Osteoblast (primary cell): ENCODE results near the gene MYH10. TPM values are rescaled to one million over a fixed set of nuclear protein-coding genes. Genes with fewer than 3 reads are reported as not detected.

Experiments
- DNase-seq: peaks from one replicate; pipeline ENCODE4 v3.0.0; 2011; ENCODE audit warnings: low spot score, mixed read lengths; ENCODE audit not compliant: insufficient read length; ENCODE audit errors: missing footprints
- H2AFZ ChIP-seq: 2 replicates; pipeline ENCODE4 v1.6.0; 2011; ENCODE audit warnings: mild to moderate bottlenecking, low read length
- H3K27ac ChIP-seq: 2 replicates; pipeline ENCODE4 v1.5.1; 2011; ENCODE audit warnings: mild to moderate bottlenecking, low read depth, low read length, moderate library complexity
- H3K27me3 ChIP-seq: 2 replicates; pipeline ENCODE4 v1.6.0; 2012; ENCODE audit warnings: mild to moderate bottlenecking, control low read depth, inconsistent platforms, low read length, moderate library complexity; ENCODE audit not compliant: insufficient read depth
- H3K36me3 ChIP-seq: 2 replicates; pipeline ENCODE4 v1.5.1; 2011; ENCODE audit warnings: mild to moderate bottlenecking, low read length, control low read depth, moderate library complexity; ENCODE audit not compliant: insufficient read depth
- H3K4me1 ChIP-seq: 2 replicates; pipeline ENCODE4 v1.5.1; 2011; ENCODE audit warnings: mild to moderate bottlenecking, low read length, control low read depth, moderate library complexity; ENCODE audit not compliant: insufficient read depth
- H3K4me2 ChIP-seq: 2 replicates; pipeline ENCODE4 v1.6.0; 2011; ENCODE audit warnings: mild to moderate bottlenecking, low read length; ENCODE audit not compliant: insufficient read depth
- H3K4me3 ChIP-seq: fragments of 200-600 bp; sonication (generic); 3 replicates; pipeline ENCODE4 v1.5.1; 2012; ENCODE audit warnings: mild to moderate bottlenecking, low read length, inconsistent platforms; ENCODE audit not compliant: insufficient read depth
- H3K79me2 ChIP-seq: 2 replicates; pipeline ENCODE4 v1.6.0; 2012; ENCODE audit warnings: mild to moderate bottlenecking, low read length, control low read depth, inconsistent platforms; ENCODE audit not compliant: insufficient read depth
- H3K9me3 ChIP-seq: 2 replicates; pipeline ENCODE4 v1.5.1; 2011; ENCODE audit warnings: low read depth, low read length, control low read depth
- H4K20me1 ChIP-seq: 2 replicates; pipeline ENCODE4 v1.6.0; 2012; ENCODE audit warnings: mild to moderate bottlenecking, low read length, control low read depth; ENCODE audit not compliant: insufficient read depth
- total RNA-seq: library from RNA; depleted of rRNA; stranded (reverse); fragments of >200 nt; gene quantifications from 2 replicates; pipeline ENCODE4 v1.2.3, GENCODE V29; 2012
- TF ChIP-seq, protein P1 (sequence below): IDR thresholded peaks from 2 replicates; pipeline ENCODE4 v1.5.1; 2011; ENCODE audit warnings: mild to moderate bottlenecking, low read depth, low read length, moderate library complexity; ENCODE audit errors: extremely low read depth

MYH10 gene
- total RNA-seq, 1 donor, result 40.9 TPM

DNA sequence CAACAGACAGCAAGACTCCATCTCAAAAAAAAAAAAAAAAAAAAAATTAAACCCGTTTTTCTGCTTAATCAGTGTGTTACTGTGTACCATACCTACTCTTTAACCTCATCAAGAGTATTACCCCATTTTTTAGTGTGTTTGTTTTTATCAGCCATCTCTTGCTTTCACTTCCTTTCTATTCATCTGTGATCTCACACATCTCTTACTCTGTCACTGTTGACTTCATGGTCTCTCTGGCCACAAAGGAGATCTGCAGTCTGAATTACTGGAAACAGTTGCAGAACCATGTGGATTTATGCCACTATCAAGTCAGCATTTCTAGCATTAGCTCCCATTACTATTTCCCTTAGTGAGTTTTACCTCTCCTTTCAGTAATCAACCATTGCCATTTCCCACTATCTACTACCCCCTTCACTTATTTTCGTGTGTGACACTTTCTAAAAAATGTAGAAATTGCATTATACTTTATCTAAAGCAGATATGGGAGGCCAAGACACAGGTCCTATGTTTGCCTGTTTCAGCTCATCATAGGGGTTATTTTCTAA is 174.8 kb downstream of the MYH10 start:
- peaks cover 24% of the 10 kb centered on the region for H4K20me1 ChIP-seq
- H3K9me3 ChIP-seq, result no peaks in the 10 kb centered on the region
- TF ChIP-seq, protein P1, sequence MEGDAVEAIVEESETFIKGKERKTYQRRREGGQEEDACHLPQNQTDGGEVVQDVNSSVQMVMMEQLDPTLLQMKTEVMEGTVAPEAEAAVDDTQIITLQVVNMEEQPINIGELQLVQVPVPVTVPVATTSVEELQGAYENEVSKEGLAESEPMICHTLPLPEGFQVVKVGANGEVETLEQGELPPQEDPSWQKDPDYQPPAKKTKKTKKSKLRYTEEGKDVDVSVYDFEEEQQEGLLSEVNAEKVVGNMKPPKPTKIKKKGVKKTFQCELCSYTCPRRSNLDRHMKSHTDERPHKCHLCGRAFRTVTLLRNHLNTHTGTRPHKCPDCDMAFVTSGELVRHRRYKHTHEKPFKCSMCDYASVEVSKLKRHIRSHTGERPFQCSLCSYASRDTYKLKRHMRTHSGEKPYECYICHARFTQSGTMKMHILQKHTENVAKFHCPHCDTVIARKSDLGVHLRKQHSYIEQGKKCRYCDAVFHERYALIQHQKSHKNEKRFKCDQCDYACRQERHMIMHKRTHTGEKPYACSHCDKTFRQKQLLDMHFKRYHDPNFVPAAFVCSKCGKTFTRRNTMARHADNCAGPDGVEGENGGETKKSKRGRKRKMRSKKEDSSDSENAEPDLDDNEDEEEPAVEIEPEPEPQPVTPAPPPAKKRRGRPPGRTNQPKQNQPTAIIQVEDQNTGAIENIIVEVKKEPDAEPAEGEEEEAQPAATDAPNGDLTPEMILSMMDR, result no peak
- H3K4me2 ChIP-seq, result no peak overlapping the region
- peaks cover 93% of the 10 kb centered on the region for H3K36me3 ChIP-seq
- H3K79me2 ChIP-seq, result peaks cover 77% of the 10 kb centered on the region
- H2AFZ ChIP-seq, result no peak overlapping the region
- no peak for DNase-seq
- no peaks in the 10 kb centered on the region for H3K27me3 ChIP-seq
- no peaks in the 10 kb centered on the region for H3K4me1 ChIP-seq
- no peak overlapping the region for H3K4me3 ChIP-seq
- no peak overlapping the region for H3K27ac ChIP-seq

DNA sequence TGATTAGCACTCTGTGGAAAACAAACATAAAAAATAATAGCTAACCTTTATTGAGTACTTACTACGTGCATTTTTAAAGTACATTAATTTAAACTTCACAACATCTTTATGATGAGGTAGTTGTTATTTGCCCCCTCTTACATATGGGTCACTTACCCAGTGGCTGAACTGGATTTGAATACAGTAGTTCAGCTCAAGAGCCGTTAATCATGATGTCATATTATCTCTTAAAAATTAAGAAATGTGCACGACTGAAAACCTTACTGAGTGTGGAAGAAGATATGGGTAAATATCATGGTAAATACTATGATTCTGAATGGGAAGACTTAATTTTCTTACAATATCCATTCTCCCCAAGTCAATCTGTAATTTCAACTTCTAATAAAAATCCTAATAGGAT is 177.2 kb downstream of the MYH10 start:
- TF ChIP-seq, protein P1, result no peak
- Histone ChIP-seq H3K9me3 (no peaks in the 10 kb centered on the region), H3K79me2 (peaks cover 69% of the 10 kb centered on the region), H3K4me1 (no peaks in the 10 kb centered on the region), H4K20me1 (peaks cover 12% of the 10 kb centered on the region), H3K36me3 (peaks cover 91% of the 10 kb centered on the region), H3K27ac (no peak overlapping the region), H2AFZ (no peak overlapping the region), H3K4me3 (no peak overlapping the region), H3K27me3 (no peaks in the 10 kb centered on the region), H3K4me2 (no peak overlapping the region)
- no peak for DNase-seq

DNA sequence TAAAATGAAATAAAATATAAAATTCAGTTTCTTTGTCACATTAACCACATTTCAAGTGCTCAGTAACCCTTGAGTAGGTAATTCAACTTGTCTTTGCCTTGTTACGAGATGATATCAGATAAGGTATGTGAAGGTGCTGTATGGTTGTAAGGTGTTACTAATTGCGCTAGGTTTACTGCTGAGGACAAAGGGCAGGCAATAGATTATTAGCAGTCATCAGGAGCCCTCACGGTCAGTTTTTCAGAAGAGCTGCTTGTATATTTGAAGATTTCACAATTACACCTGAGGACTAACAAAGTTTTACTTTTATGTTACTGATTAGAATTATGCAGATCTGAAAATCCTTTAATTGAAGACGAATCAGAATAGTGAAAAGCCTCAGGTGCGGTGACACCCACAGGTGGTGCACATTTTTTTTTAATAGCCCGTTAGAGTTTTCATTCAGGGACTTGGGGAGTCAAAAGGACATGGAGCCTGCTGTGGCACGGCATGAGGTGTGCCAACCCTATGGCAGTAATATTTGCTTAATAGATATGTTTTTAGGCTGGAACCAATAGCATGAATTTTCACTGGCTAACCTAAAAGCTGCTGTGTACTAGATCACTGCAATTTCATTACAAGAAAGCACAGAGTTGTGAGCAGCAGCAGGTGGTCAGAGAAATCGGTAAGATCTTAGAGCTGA is 178.5 kb downstream of the MYH10 start:
- Histone ChIP-seq H3K36me3 (peaks cover 89% of the 10 kb centered on the region), H3K9me3 (no peaks in the 10 kb centered on the region), H3K4me2 (no peak overlapping the region), H3K27me3 (no peaks in the 10 kb centered on the region), H2AFZ (no peak overlapping the region), H3K4me1 (no peaks in the 10 kb centered on the region), H3K79me2 (peaks cover 68% of the 10 kb centered on the region), H4K20me1 (peaks cover 6% of the 10 kb centered on the region), H3K27ac (no peak overlapping the region), H3K4me3 (no peak overlapping the region)
- DNase-seq, result no peak
- TF ChIP-seq, protein P1, result no peak

DNA sequence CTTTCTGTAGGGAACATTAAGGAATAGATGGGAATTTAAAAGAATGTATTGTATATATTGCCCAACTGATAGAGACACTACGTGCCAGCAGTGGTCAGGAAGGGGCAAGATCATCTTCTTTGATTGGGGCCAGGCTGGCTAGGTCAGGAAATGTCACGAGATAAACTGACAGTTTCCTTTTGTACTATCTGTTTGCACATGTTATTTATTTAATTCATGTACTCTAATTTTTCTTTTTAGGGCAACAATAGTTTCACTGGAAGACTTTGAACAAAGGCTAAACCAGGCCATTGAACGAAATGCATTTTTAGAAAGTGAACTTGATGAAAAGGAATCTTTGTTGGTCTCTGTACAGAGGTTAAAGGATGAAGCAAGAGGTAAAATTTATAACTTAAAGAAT is 182.2 kb downstream of the MYH10 start:
- H3K4me3 ChIP-seq, result no peak overlapping the region
- no peaks in the 10 kb centered on the region for H3K9me3 ChIP-seq
- peaks cover 90% of the 10 kb centered on the region for H3K36me3 ChIP-seq
- TF ChIP-seq, protein P1, result no peak
- H3K79me2 ChIP-seq, result peaks cover 80% of the 10 kb centered on the region
- no peaks in the 10 kb centered on the region for H3K4me1 ChIP-seq
- peaks cover 32% of the 10 kb centered on the region for H4K20me1 ChIP-seq
- no peaks in the 10 kb centered on the region for H3K27me3 ChIP-seq
- no peak overlapping the region for H3K27ac ChIP-seq
- H2AFZ ChIP-seq, result no peak overlapping the region
- H3K4me2 ChIP-seq, result no peak overlapping the region
- DNase-seq, result no peak
